GM18526 (cell line): ENCODE data around the gene TTC24.

Experiments
- POLR2A ChIP-seq: IDR thresholded peaks from 3 replicates; pipeline ENCODE4 v1.6.1; 2011; ENCODE audit not compliant: insufficient read length; ENCODE audit errors: extremely low read depth

The TTC24 gene

GRCh38 chr1:156551066-156551643 is 28.4 kb upstream of the TTC24 start:
- no peak for TF ChIP-seq POLR2A

GRCh38 chr1:156551869-156552268 is 27.7 kb upstream of the TTC24 start:
- TF ChIP-seq POLR2A, result no peak

GRCh38 chr1:156552518-156552917 is 27.0 kb upstream of the TTC24 start:
- no peak for TF ChIP-seq POLR2A

GRCh38 chr1:156553860-156554485 is 25.6 kb upstream of the TTC24 start:
- no peak for TF ChIP-seq POLR2A

GRCh38 chr1:156554971-156555370 is 24.6 kb upstream of the TTC24 start:
- TF ChIP-seq POLR2A, result no peak

GRCh38 chr1:156555715-156556114 is 23.8 kb upstream of the TTC24 start:
- TF ChIP-seq POLR2A, result no peak

GRCh38 chr1:156556354-156556753 is 23.2 kb upstream of the TTC24 start:
- TF ChIP-seq POLR2A, result no peak

GRCh38 chr1:156559086-156559796 is 20.3 kb upstream of the TTC24 start:
- no peak for TF ChIP-seq POLR2A

GRCh38 chr1:156559797-156560385 is 19.6 kb upstream of the TTC24 start:
- no peak for TF ChIP-seq POLR2A

GRCh38 chr1:156560585-156561163 is 18.8 kb upstream of the TTC24 start:
- no peak for TF ChIP-seq POLR2A

GRCh38 chr1:156565519-156565918 is 14.0 kb upstream of the TTC24 start:
- TF ChIP-seq POLR2A, result no peak

- no peak for TF ChIP-seq POLR2A
These were observed 13.1 kb upstream of the TTC24 start for GRCh38 chr1:156566436-156566835.

GRCh38 chr1:156571261-156571852 is 8.2 kb upstream of the TTC24 start:
- no peak for TF ChIP-seq POLR2A

- no peak for TF ChIP-seq POLR2A
These were observed 7.4 kb upstream of the TTC24 start, which contains the start of gene IQGAP3 for GRCh38 chr1:156571919-156572662. IQGAP3 (minus strand) TSS chr1:156572565; CDS start chr1:156572529, 36 bp downstream.

GRCh38 chr1:156572663-156573018 is 6.9 kb upstream of the TTC24 start:
- no peak for TF ChIP-seq POLR2A
